Peyer's patch (tissue), 4 donors: ENCODE results near the gene ARRDC1.

Experiments
- POLR2A ChIP-seq, 2 donors: fragments of 450-650 bp; IDR thresholded peaks; one replicate each; pipeline ENCODE4 v1.5.1; 2017; ENCODE audit warnings: antibody characterized with exemption in 2 of 2, mild to moderate bottlenecking in 2 of 2, moderate library complexity in 2 of 2
- TF ChIP-seq, protein P1 (sequence below), 6 experiments: fragments of 450-650 bp in 4 of 6; fragments of 200-600 bp in 2 of 6; sonication (generic) in 1 of 6; IDR thresholded peaks; one replicate each; pipeline ENCODE4 v1.5.1; 2017 to 2019; ENCODE audit warnings: antibody characterized with exemption in 6 of 6, mild to moderate bottlenecking in 3 of 6, moderate library complexity in 1 of 6

DNA sequence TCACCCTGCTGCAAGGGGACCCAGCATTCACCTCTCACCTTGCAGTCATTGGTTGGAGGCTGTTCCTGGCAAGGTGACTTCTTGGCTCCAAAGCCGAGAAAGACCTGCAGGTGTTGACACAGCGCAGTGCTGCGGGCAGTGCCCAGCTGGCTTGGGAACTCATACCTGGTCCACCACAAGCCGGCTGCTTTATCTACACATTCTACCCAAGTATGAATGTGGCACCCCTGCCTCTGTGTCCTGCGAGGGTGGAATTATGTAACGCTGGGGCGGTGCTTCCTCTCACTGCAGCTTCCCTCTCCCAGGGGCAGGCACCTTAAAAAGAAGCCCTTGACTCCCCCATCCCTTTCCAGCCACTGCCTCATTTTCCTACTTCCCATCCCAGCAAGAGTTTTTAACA, 12.7 kb upstream of the ARRDC1 start:
- TF ChIP-seq, protein P1, sequence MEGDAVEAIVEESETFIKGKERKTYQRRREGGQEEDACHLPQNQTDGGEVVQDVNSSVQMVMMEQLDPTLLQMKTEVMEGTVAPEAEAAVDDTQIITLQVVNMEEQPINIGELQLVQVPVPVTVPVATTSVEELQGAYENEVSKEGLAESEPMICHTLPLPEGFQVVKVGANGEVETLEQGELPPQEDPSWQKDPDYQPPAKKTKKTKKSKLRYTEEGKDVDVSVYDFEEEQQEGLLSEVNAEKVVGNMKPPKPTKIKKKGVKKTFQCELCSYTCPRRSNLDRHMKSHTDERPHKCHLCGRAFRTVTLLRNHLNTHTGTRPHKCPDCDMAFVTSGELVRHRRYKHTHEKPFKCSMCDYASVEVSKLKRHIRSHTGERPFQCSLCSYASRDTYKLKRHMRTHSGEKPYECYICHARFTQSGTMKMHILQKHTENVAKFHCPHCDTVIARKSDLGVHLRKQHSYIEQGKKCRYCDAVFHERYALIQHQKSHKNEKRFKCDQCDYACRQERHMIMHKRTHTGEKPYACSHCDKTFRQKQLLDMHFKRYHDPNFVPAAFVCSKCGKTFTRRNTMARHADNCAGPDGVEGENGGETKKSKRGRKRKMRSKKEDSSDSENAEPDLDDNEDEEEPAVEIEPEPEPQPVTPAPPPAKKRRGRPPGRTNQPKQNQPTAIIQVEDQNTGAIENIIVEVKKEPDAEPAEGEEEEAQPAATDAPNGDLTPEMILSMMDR (IDR thresholded peaks at IDR 0.05) = no peak
- no peak for TF ChIP-seq POLR2A (IDR thresholded peaks at IDR 0.05)
